Melanocyte of skin (primary cell): ENCODE measurements around the gene NOL11. TPM values are rescaled to one million over a fixed set of nuclear protein-coding genes. Genes with fewer than 3 reads are reported as not detected.

Experiments used
- small RNA-seq, 2 donors: library from RNA; depleted of rRNA; stranded (forward); fragments of <200 nt; gene quantifications; one replicate each; pipeline ENCODE3, GENCODE V24; 2012
- total RNA-seq, 2 donors: library from RNA; depleted of rRNA; stranded (reverse); fragments of >200 nt; gene quantifications; 2 replicates each; pipeline ENCODE4 v1.2.3, GENCODE V29; 2012

The NOL11 gene
- 10 to 100 TPM; 35.4 to 49.3 TPM for total RNA-seq

DNA sequence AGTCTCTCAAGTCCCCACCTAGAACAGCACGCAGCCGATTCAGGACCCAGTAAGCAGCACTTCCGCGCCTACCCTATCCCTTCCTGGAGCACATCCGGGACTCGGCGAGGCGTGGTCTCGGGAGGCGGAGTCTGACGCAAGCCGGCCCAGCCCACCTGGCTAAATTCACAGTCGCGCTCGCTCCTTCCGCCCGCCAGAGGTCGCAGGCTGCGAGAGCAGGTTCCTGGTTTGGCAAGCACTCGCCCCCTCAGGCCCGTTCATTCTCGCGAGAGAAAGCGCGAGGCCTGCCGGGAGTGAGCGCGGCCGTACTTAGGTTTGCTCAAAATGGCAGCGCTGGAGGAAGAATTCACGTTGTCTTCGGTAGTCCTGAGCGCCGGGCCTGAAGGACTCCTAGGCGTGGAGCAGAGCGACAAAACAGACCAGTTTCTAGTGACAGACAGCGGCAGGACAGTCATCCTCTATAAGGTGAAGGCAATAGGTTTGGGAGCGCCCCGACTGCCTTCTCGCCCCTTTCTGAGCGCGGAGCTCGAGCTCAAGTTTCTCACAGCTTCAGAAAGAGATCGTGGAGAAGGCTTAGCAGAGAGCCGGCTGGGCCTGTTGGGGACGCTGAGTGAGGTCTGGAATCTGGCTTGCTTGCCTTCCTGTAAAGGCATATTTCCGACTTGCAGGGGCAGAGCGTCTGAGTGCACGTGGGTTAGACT lies at the start of gene NOL11:
Gene NOL11 (plus strand): TSS at position 313 of the 701 bp plus-strand sequence. CDS start 12 bp downstream, at position 325.

Small RNAs within 50 kb of the gene (small RNA-seq; reads per million reads assigned to genes)
- gene SNORA38B = 36.3 to 112 reads per million in 2 donors

Other genes starting within 250 kb of the NOL11 start
- gene BPTF, start 107.6 kb downstream of the NOL11 start, total RNA-seq = 10 to 100 TPM; 36.3 to 48.9 TPM